ENCODE measurements around the gene CATSPERE. TPM values are rescaled to one million over a fixed set of nuclear protein-coding genes. Genes with fewer than 3 reads are reported as not detected.

CATSPERE gene
- total RNA-seq, 2 donors from 2014 or later, result 0.26 to 2.3 TPM

- H3K27me3 ChIP-seq, result no peaks in the 10 kb centered on the region
- no peaks in the 10 kb centered on the region for H3K4me1 ChIP-seq
- DNase-seq (no peak), ATAC-seq (no peak)
- intact Hi-C loops (cut with DNase I), result no loop called here
- H3K27ac ChIP-seq, result no peak overlapping the region
- TF ChIP-seq CTCF (IDR thresholded peaks at IDR 0.05) (no peak), POLR2A (IDR thresholded peaks at IDR 0.05) (no peak)
- no peaks in the 10 kb centered on the region for H3K36me3 ChIP-seq (replicated peaks in 1 of 2; ENCODE audit: insufficient read depth in 1 of 2, low read depth in 2 of 2)
- H3K9me3 ChIP-seq, result no peaks in the 10 kb centered on the region
- no peak overlapping the region for H3K4me3 ChIP-seq
Measured at GRCh38 chr1:244639561-244639960, 178.5 kb downstream of the CATSPERE start.

- ATAC-seq, result no peak
- no peaks in the 10 kb centered on the region for H3K4me1 ChIP-seq
Measured at GRCh38 chr1:244640917-244641316, 179.8 kb downstream of the CATSPERE start.

GRCh38 chr1:244642526-244642925, 181.5 kb downstream of the CATSPERE start:
- intact Hi-C loops (cut with DNase I), result no loop called here
- DNase-seq, result no peak
- no peaks in the 10 kb centered on the region for H3K9me3 ChIP-seq

More at GRCh38 chr1:244640917-244641316, 179.8 kb downstream of the CATSPERE start:
- Histone ChIP-seq H3K27me3 (no peaks in the 10 kb centered on the region), H3K9me3 (no peaks in the 10 kb centered on the region), H3K4me3 (no peak overlapping the region), H3K27ac (no peak overlapping the region), H3K36me3 (replicated peaks in 1 of 2; ENCODE audit: insufficient read depth in 1 of 2, low read depth in 2 of 2) (no peaks in the 10 kb centered on the region)
- DNase-seq, result no peak
- TF ChIP-seq CTCF (IDR thresholded peaks at IDR 0.05) (no peak), POLR2A (IDR thresholded peaks at IDR 0.05) (no peak)
- 86 to 88% methylated on average over 6 of the region's 6 CpGs for WGBS, 2 donors
- intact Hi-C loops (cut with DNase I), result no loop called here

GRCh38 chr1:244642988-244643387, 181.9 kb downstream of the CATSPERE start:
- Histone ChIP-seq H3K27me3 (no peaks in the 10 kb centered on the region), H3K4me1 (no peaks in the 10 kb centered on the region), H3K27ac (no peak overlapping the region), H3K4me3 (no peak overlapping the region), H3K36me3 (replicated peaks in 1 of 2; ENCODE audit: insufficient read depth in 1 of 2, low read depth in 2 of 2) (no peaks in the 10 kb centered on the region), H3K9me3 (no peaks in the 10 kb centered on the region)
- TF ChIP-seq CTCF (IDR thresholded peaks at IDR 0.05), result no peak
- DNase-seq (no peak), ATAC-seq (no peak)
- intact Hi-C loops (cut with DNase I), result no loop called here
- WGBS, 2 donors, result 88 to 90% methylated on average over 14 of the region's 14 CpGs

More at GRCh38 chr1:244642526-244642925, 181.5 kb downstream of the CATSPERE start:
- WGBS, 2 donors, result 75 to 76% methylated on average over 16 of the region's 16 CpGs
- TF ChIP-seq POLR2A (IDR thresholded peaks at IDR 0.05), result no peak
- no peak for TF ChIP-seq CTCF (IDR thresholded peaks at IDR 0.05)
- no peaks in the 10 kb centered on the region for H3K36me3 ChIP-seq (replicated peaks in 1 of 2; ENCODE audit: insufficient read depth in 1 of 2, low read depth in 2 of 2)
- H3K27me3 ChIP-seq, result no peaks in the 10 kb centered on the region
- no peak overlapping the region for H3K27ac ChIP-seq
- ATAC-seq, result no peak
- no peaks in the 10 kb centered on the region for H3K4me1 ChIP-seq
- H3K4me3 ChIP-seq, result no peak overlapping the region

GRCh38 chr1:244645414-244645813, 184.3 kb downstream of the CATSPERE start:
- Histone ChIP-seq H3K4me1 (no peaks in the 10 kb centered on the region), H3K9me3 (no peaks in the 10 kb centered on the region), H3K36me3 (replicated peaks in 1 of 2; ENCODE audit: insufficient read depth in 1 of 2, low read depth in 2 of 2) (no peaks in the 10 kb centered on the region), H3K4me3 (no peak overlapping the region), H3K27ac (no peak overlapping the region), H3K27me3 (no peaks in the 10 kb centered on the region)
- TF ChIP-seq POLR2A (IDR thresholded peaks at IDR 0.05) (no peak), CTCF (IDR thresholded peaks at IDR 0.05) (no peak)
- ATAC-seq (no peak), DNase-seq (no peak)
- intact Hi-C loops (cut with DNase I), result no loop called here
- 74 to 76% methylated on average over 6 of the region's 6 CpGs for WGBS, 2 donors
